ENCODE measurements around the gene TFAM.
A peak's percentile ranks its signal among the peaks of the same experiment; 100 is the strongest.
"Not testable (repeated sequence)": the region's sequence is repeated elsewhere in the genome, so short reads cannot be mapped to it uniquely, and the experiment has no call there.

The TFAM gene

GRCh38 chr10:58424176-58424575, 39.0 kb downstream of the TFAM start:
- TF ChIP-seq CTCF (IDR thresholded peaks at IDR 0.05; ENCODE audit: control insufficient read depth, insufficient read depth, low read depth, low read length, missing control alignments) = no peak
- no peak overlapping the region for H3K4me3 ChIP-seq (ENCODE audit: control insufficient read depth, low read depth, low read length)

GRCh38 chr10:58428436-58428835, 43.2 kb downstream of the TFAM start:
- DNase-seq (ENCODE audit: low read depth); H3K4me3 ChIP-seq (ENCODE audit: control insufficient read depth, low read depth, low read length): not testable (repeated sequence)

More at GRCh38 chr10:58424176-58424575, 39.0 kb downstream of the TFAM start:
- no peak for DNase-seq (ENCODE audit: low read depth)

GRCh38 chr10:58431903-58432302, 46.7 kb downstream of the TFAM start:
- TF ChIP-seq CTCF (IDR thresholded peaks at IDR 0.05; ENCODE audit: control insufficient read depth, insufficient read depth, low read depth, low read length, missing control alignments) = no peak
- no peak for DNase-seq (ENCODE audit: low read depth)

GRCh38 chr10:58433066-58433465, 47.9 kb downstream of the TFAM start:
- no peak overlapping the region for H3K4me3 ChIP-seq (ENCODE audit: control insufficient read depth, low read depth, low read length)
- DNase-seq (ENCODE audit: low read depth) = no peak
- TF ChIP-seq CTCF (IDR thresholded peaks at IDR 0.05; ENCODE audit: control insufficient read depth, insufficient read depth, low read depth, low read length, missing control alignments) = no peak

More at GRCh38 chr10:58431903-58432302, 46.7 kb downstream of the TFAM start:
- no peak overlapping the region for H3K4me3 ChIP-seq (ENCODE audit: control insufficient read depth, low read depth, low read length)

- DNase-seq (ENCODE audit: low read depth) = no peak
These were observed 48.4 kb downstream of the TFAM start for GRCh38 chr10:58433571-58433970.

GRCh38 chr10:58435297-58435985, 50.2 kb downstream of the TFAM start:
- peak; percentile 28 for TF ChIP-seq CTCF (IDR thresholded peaks at IDR 0.05; ENCODE audit: control insufficient read depth, insufficient read depth, low read depth, low read length, missing control alignments)
- DNase-seq (ENCODE audit: low read depth) = peak; percentile 96
- no peak overlapping the region for H3K4me3 ChIP-seq (ENCODE audit: control insufficient read depth, low read depth, low read length)

More at GRCh38 chr10:58433571-58433970, 48.4 kb downstream of the TFAM start:
- H3K4me3 ChIP-seq (ENCODE audit: control insufficient read depth, low read depth, low read length) = no peak overlapping the region
- no peak for TF ChIP-seq CTCF (IDR thresholded peaks at IDR 0.05; ENCODE audit: control insufficient read depth, insufficient read depth, low read depth, low read length, missing control alignments)

- no peak for TF ChIP-seq CTCF (IDR thresholded peaks at IDR 0.05; ENCODE audit: control insufficient read depth, insufficient read depth, low read depth, low read length, missing control alignments)
- H3K4me3 ChIP-seq (ENCODE audit: control insufficient read depth, low read depth, low read length) = no peak overlapping the region
- no peak for DNase-seq (ENCODE audit: low read depth)
These were observed 50.9 kb downstream of the TFAM start for GRCh38 chr10:58436071-58436470.

Data from AG09309 (cell line).